GM19438 (cell line): Measurements from ENCODE around the gene ANKK1.

ENCODE experiments used
- ATAC-seq: cut with Tn5 transposase; IDR thresholded peaks from one replicate; pipeline ENCODE4 v1.9.1; 2021; ENCODE audit warnings: low read depth; ENCODE audit not compliant: unreplicated experiment

The ANKK1 gene

DNA sequence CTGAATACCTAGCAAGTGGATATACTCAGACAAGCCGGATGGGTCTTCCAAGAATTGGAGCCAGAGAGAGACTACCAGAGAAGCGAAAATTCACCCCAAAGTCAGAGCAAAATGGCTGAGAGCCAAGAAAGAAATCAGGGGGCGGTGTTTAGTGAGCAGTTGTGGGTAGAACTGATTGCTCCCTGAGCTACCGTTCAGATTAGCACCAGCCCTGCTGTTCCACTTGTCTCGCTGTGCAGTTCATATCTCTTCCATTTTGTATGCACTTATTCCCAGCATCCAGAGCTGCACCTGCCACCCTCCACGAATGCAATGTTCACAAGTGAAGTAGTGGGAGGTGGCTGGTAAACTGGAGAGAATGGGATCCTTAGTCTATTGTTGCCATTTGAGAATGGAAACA, 62.2 kb downstream of the ANKK1 start:
- no peak for ATAC-seq
